ENCODE data around the gene CLK2.
"Not testable (repeated sequence)": the region's sequence is repeated elsewhere in the genome, so short reads cannot be mapped to it uniquely, and the experiment has no call there.

The CLK2 gene

DNA sequence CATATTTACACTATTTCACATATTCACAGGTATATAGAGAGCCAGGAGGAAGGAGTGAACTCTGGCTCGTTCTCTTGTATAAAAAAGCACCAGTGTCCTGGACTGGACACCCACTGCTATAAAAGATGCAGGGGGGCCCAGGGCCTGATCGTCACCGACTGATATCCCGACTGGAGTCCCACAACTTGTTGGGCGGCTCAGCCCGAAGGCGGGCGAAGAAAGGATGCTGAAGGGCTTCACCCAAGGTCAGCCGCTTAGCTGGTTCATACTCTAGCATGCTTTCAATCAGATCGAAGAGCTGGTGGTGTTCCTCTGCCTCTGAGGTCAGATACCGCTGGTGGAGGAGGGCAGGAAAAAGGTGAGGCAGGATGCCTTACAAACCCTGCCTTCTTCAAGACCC, 10.2 kb downstream of the CLK2 start:
- no peak for DNase-seq

DNA sequence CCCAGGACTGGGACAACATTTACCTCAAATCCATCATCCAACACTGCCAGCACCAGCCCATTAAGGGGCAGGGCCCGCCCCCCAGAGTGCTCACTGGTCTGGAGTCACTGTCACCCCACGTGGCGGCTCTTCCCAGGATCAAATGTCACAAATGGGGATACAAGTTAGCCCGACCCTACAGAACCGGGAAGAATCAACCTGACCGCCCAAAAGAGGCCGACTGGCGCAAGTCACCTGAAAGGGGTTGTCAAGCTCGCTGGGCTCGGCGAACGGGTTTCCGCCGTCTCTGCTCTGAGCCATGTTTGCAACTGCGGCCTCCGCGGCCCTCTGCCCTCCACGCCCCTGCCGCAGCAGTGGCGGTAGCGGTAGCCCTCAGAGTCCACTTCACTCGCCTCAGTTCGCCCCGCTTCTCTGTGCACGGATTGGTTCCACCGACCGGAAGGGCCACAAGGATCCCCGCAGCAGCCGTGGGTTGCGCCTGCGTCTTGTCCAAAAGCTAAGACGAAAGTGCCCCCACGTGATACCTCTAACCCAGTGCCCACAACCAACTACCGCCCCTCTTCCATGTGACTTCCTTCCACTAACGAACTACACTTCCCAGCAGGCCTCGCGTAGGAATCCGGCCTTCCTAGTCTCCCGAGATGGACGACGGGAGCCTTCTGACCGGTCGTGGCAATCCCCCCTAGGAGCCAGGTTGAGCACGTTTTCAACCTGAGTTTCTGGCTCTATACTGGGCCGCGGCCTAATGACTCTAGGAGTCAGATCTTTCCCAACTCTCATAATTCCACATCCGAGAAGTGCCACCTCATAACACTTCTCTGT, 11.2 kb downstream of the CLK2 start, which contains the start of gene SCAMP3:
SCAMP3 (minus strand) TSS at position 509 of the 822 bp plus-strand sequence; CDS start at position 300, 209 bp downstream.
- DNase-seq, result peak; percentile 91

DNA sequence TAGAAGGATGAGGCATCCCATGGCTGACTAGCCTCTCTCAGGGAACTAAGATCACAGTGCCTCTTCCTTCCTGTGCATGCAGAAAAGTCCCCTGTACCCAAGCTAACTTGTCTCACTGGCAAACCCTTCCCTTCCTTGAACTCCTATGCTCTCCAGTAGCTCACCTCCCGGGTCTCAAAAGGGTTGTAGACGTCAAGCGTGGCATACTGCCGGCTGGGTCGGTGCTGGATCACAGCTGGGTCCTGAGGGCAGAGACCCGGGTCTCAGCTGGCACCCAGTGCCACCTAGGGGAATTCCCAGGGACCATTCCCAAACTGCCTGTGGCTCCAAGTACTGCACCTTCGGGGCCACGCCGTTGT, 11.8 kb downstream of the CLK2 start:
- DNase-seq, result no peak

DNA sequence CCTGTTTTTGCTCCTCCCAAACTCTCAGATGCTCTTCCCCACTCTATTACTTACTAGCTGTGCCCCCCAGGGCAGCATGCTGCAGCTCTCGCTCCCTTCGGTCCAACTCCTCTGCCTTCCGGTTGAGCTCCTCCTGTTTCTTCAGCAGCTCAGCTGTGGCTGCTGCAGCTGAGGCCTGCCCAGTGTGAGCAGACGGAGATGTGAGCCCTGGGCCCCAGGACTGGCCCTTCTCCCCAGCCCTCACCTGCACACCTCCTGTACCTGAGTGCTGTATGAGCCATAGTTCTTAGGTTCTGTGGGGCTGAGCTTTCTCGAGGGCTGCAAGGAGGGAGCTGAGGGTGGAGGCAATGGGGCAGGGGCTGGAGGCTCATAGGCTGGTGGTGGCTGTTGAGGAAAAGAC, 13.0 kb downstream of the CLK2 start:
- DNase-seq, result no peak

DNA sequence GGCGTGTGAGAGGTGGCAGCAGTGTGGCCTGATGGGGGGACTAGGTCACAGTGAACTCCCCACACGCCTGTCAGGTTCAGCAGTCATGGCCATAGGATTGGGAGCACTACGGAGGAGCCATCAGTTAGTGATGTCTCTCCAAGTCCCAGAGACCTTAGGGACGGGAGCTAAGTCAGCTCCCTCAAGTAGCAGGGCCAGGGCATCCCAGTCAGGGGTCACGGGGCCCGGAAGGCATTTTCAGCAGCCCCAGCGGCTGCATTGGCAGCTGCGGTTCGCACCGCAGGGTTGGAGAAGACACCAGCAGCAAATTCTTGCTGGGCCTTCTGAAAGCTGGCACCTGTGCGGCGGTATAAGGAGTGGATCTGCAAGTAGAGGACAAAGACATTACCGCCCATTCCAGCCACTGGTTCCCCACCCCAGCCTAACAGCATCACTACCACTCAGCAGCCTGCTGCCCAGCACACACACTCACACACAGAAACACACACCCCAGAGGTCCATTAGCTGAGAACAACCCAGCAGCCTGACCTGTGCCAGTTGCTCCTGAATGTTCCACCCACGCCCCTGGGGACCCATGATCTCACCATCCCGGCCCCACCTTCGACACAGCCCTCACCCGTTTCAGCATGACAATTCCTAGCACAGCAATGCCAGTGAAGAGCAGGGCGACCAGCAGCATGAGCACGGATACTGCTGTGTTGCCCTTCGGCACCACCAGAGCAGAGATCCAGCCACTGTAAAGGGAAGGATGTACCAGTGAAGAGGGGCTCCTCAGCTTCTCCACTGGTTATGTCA, 17.0 kb downstream of the CLK2 start:
- no peak for DNase-seq

DNA sequence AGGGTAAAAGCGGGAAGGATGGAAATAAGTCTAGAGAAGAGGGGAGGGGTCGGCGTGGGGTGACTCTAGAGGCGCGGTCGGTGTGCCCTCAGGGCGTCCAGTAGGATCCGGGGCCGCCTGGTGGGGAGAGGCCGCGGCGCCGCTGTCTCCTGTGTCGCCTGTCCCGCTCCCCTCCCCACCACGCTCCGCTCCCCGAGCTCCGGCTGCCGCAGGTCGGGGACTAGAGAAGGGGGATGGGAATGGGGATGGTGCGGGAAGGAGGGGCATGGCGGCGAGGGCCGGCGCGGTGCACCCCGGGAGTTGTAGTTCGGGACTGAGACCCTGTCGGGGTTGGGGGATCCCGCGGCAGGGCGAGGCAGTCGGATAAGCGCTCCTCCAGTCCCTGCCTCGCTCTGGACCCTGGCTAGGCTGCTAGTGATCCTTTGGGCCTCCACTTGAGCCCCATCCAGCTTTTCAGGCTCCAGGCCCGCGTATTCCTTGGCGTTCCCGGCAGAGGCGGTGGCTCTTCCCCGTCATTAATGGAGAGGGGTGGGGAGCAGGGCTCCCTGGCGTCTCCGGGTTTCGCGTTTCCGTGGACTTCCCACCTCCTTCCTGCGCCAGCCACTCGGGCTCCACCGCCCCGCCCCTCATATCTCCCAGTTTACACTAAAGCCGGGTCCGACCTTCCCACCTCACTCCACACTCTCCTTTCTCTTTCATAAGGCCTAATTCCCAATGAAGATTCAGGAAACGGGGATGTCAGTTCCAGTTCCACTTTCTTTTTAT, 17.9 kb downstream of the CLK2 start, which contains the start of gene ENTREP3:
ENTREP3 (minus strand) TSS at position 241 of the 765 bp plus-strand sequence. CDS start 606 bp downstream, outside the sequence.
- peak; percentile 78 for DNase-seq

DNA sequence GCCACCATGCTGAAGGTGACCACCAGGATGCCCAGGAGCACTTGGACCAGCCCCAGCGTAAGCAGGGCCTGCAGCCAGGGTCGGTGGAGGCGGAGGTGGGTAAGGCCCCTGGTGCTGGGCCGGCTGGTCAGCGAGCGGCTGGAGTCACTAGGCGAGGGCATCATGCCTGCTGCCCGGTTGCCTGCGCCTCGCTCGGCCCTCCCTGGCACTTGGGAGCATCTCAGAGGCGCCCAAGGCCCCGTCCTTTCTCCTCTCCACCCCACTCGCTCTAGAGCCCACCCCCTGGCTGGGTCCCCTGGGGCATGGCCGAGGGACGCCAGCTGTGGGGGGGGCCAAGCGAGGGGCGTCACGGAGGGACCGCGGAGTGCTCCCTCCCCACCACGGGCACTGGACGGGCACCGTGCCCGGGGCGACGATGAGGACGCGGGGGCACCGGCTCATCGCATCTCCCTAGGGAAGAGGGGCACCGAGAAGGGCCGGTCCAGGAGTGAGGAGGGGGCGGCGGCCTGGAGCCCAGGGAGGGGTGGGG, 18.5 kb downstream of the CLK2 start:
- DNase-seq, result no peak

DNA sequence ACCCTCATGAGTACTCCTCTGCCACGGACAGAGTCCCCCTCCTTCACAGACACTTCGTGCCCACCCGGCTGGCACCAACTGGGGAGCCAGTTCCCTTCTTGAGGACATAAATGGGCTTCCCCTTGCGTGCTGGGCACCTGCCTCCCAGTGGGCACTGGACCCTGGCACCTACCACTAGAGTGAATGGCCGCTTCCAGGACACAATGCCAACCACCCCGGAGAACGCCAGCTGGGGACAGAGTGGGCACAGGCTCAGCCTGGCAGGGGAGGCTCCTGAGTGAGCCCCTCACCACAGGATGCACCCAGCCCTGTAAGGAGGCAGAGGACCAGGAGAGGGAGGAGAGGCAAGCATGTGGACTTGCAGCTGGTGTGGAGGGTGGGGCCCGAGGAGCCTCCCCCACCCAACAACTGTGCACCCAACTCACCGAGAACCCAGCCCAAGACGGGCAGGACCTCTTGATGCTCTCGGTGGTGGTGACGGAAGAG, 19.0 kb downstream of the CLK2 start:
- no peak for DNase-seq

DNA sequence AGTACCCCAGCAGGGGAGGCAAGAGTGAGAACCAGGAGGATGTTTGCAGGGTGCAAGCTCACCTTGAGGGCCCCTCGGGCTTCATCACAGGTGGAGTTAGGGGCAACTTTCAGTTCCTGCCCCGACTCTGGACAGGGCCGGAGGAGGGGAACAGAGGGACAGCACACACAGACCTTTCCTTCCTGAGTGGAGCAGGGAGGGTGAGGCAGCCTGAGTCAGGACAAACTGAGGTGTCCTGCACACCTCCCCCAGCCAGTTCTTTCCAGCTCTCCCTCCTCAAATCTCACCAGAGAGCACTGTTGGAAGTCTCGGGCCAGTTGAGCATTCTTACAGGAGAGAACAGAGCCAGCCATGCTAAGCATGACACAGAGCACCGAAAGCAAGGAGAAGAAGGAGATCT, 19.5 kb downstream of the CLK2 start:
- no peak for DNase-seq

DNA sequence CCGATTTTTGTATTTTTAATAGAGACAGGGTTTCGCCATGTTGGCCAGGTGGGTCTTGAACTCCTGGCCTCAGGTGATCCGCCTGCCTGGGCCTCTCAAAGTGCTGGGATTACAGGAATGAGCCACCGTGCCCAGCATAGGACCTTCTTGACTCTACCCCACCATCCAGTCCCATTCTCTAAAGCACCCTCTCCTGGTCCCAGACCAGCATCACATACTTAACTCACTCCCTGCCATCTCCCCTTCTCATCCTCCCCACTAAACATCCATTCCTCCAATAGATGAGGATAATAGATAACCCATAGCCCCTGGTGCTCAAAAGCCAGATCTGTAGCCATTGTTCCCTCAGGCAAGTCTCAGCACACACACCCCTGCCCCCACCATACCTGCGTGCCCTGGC, 20.1 kb downstream of the CLK2 start:
- DNase-seq, result no peak

DNA sequence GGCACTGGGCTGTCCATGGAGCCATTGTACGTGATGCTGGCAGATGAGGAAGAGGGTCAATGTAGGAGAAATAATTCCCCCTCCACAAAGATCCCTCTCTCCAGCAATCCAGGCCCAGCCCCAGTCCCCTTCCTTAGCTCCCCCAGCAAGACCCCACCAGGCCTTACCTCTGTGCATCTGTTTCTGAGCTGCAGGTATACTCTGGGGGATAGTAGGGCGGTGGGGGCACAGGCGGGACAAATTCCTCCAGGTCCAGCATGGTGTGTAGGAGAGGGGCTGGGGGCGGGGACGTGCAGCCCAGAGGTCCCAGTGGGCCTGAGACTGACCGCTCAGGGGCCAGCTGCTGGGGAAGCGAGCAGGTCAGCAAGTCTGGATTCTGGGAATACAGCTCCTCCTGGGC, 21.7 kb downstream of the CLK2 start:
- DNase-seq, result no peak

DNA sequence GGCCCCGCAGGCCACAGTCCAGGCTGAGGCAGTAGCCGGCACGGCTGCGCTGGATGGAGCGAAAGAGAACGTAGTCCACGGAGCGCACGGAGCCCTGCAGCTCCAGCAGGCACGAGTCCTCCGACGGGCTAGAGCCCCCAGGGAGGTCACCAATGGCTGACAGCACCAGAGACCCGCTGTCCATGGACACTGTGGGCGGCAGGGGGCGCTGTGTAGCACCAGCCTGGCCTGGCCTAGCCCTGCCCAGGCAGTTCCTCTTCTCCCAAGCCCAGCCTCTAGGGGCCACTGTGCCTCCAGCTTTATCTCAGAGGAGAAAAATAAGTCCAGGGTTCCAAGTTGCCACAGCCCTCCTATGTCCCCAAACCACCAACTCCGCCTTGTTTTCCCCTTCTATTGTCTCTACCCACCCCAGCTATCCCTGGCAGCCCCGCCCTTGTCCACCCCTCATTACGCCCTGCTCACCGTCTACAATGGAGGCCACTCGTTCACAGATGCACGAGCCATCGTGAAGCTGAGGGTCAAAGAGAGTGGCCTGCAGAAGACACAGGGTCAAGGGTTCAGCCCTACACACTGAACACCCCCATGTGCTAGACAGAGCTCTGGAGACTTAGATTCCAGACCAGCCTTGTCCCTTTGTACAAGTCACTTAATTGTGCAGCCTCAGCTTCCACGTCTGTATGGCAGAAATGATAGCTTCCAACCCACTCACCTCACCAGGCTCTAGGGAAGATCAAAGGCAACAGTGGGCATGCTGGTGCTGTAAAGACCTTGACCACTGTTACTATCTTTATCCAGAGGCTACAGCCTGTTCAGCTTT, 22.5 kb downstream of the CLK2 start:
- DNase-seq, result peak; percentile 93

DNA sequence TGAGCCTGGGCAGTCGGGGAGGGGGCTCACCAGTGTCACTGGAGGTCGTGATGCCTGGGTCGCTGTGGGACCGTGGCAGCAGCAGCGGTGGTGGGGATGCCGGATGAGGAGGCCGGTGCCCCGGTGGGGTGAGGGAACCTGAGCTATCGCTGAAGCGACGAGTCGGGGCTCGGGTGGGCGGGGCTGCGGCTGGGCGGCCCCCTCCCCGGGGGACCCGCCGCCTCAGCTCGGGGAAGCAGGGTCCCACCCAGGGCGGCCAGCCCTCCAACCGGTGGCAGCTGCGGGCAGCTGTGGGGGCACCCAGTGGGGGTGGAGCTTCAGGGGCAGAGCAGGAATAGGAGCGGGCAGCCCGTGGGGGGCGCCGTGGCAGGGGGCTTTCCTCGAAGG, 23.1 kb downstream of the CLK2 start:
- peak; percentile 20 for DNase-seq

DNA sequence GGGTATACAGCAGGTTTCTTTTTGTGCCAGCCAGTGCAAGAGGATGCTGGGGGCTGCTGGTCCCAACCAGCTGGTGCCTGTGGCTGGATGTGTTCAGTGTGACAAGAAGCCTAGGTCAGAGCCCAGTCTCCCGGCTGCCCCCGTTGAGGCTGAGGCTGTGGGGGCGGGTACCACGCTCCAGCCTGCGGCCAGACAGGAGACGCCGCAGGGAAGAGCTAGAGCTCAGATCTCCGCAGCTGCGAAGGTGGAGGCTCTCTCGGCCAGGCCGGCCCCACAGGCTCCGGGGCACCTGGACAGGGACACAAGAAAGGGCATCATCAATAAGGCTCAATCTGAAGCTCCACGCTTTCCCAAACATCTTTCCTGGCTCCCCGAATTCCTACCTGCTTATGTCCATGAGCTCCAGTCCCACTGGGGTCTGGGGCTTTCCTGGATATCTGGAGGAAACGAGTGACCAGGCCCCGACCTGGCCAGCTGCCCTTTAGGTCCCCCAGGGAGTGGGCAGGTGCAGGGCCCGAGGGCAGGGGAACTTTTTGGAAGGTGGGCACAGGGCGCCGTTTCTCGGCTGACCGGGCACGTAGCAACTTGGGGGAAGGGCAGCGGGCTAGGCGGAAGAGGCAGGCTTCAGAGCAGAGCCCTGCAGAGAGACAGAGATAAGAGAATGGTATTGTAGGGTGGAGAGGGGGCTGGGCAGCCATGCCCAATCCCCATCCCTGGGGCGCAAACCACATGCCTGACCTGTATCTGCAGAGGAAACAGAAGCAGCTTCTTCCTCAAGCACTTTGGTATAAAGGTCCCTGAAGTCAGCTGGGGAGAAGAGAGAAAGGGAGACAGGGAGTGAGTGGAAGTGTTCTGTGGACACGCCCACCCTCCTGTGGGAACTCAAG, 25.4 kb downstream of the CLK2 start:
- DNase-seq, result no peak

DNA sequence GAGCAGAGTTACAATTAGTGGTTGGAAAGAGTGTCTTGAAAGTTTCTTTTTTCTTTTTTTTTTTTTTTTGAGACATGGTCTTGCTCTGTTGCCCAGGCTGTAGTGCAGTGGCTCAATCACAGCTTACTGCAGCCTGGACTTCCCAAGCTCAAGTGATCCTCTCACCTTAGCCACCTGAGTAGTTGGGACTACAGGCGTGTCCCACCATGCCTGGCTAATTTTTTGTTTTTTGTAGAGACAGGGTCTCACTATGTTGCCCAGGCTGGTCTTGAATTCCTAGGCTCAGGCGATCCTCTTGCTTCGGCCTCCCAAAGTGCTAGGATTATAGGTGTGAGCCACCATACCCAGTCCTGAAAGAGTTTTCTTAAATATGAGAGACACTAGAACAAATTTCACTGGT, 26.5 kb downstream of the CLK2 start:
- not testable (repeated sequence) for DNase-seq

DNA sequence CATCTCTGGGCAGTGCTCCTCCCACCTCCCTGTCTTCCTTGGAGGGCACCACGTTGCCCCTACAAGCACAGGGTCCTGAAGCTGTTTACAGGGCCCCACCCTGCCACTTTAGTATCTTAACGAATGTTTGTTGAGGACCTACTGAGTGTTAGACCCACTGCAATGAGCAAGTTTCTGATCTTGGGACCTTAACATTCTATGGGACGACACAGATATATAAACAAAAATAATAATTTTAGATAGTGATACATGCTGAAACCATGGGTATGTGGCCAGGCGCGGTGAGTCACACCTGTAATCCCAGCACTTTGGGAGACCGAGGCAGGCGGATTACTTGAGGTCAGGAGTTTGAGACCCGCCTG, 28.2 kb downstream of the CLK2 start:
- no peak for DNase-seq

DNA sequence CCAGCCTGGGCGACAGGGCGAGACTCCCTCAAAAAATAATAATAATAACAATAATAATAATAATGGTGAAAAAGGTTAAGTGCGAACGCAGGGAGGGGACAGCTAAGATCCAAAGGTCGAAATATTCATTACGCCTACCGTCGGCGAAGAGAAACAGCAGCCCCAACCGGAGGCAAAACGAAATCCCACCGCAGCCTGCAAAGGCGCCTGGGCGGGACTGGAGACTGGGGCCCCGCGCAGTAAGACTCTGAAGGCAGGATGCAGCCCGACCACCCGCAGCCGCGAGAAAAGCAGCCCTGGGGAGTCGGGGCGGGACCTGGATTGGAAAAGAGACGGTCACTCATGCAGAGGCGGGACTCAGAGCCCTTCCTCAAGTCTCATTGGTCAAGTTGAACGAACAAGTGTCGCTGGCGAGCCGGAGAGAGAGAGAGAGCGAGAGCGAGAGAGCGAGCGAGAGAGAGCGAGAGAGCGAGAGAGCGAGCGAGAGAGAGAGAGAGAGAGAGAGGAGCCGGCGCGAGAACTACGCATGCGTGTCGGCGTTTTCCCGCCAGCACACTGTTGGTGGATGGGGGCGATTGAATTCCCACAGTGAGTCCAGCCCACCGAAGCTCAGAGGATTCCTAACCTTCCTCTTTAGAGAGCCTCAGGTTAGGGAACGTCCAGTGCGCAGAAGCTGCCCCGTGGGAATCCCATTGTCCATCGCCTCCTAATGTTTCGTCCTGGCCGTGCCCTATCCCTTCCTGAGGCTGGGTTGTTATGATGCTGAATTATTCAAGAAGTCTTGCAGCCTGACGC, 28.7 kb downstream of the CLK2 start:
- peak; percentile 97 for DNase-seq

DNA sequence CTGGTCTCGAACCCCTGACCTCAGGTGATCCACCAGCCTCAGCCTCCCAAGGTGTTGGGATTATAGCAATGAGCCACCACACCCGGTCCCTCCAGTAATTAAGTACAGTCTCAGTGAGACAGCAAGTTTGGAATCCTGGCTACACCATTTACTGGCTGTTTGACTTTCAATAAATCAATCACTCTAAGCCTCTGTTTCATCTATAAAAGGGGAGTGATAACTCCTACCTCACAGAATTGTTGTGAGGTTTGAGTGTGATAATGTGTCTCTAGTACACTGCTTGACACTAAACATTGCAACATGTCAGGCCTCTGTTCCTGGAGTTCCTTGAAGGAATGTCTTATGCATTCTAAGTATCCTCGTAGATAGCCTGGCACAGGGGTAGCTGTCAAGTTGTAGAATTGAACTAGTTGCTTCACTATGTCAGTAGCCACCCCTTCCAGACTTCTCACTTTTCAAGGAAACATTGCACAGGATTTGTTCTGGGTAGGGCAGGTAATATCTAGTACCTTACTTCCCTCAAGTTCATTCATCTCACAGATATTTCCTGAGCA, 30.4 kb downstream of the CLK2 start:
- DNase-seq, result no peak

DNA sequence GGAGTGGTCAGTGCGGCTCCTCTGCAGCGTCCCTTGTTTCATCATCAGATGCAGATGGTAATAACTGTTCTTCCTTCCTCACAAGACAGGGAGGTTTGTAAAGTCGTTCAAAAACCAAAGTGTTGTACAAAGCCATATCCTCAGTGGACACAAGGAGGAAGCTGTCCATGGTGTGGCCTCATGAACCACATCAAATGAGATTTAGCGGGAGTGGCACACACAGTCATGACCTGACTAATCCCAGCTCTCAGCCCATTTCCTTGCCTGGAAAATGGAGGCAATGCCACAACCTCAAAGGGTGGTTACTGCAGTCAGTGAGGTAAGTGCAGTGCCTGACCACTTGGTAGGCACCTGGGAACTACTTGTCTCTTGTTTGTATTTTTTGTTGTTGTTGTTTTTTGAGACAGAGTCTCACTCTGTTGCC, 31.5 kb downstream of the CLK2 start:
- peak; percentile 54 for DNase-seq
